HG03460 (cell line): ENCODE measurements around the gene HTR4.

ENCODE experiments used
- ATAC-seq: cut with Tn5 transposase; IDR thresholded peaks from one replicate; pipeline ENCODE4 v1.9.1; 2021; ENCODE audit not compliant: unreplicated experiment

Gene HTR4

DNA sequence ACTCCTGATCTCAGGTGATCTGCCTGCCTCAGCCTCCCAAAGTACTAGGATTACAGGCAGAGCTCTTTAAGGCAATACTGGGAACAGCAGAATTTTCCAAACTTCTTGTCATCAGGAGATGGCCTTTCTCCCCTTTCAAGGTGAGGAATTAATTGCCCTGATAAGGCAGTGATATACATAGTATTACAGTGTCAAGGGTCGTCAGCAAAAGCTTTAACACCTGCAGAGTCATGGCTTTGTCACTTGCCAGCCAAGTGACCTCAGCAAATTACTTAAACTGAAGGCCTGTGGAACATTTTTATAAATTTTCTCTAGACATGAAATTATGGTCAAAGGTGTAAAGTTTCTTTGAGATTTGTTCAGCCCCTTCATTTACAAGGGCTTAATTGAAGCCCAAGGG lies 211.1 kb downstream of the HTR4 start:
- ATAC-seq: no peak

GRCh38 chr5:148438933-148439332 lies 215.4 kb downstream of the HTR4 start:
- no peak for ATAC-seq

DNA sequence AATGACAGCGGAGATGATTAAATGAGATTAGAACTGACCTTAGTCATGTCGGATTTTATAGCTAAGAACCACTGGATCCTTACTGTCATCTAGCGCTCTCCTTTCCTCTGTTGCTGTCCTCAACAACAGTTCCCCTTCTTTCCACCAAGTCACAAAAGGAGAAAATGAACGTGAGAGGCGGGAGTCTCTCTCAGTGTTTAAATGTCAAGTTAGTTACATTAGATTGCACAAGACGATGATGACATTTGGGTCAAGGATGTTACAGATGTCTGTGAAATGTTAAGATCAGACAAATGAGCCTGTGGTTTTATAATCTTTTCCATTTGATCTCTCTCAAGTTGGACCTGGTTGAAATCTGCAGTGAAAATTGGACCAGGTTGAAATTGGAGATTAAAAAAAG lies 217.1 kb downstream of the HTR4 start:
- no peak for ATAC-seq

GRCh38 chr5:148436029-148436428 lies 218.3 kb downstream of the HTR4 start:
- no peak for ATAC-seq

DNA sequence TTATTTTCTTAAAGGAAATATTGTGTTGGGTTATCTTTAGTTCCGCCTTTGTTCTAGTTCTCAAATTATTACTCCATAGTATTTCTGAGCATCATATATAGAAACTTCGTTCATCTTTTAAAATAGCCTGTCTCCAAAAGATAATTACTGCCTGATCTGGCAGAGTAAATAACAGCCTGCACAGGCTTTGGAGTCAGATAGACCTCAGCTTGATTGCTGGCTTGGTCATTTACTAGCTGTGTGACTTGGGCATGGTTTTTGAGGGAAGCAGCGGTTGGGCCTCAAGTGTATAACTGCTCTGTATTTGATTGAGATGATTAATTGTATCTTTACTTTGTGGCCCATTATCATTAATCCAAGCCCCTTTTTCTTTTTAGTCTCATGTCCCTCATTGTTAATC lies 220.5 kb downstream of the HTR4 start:
- no peak for ATAC-seq
